Measurements from ENCODE around the gene CNTN4. TPM values are rescaled to one million over a fixed set of nuclear protein-coding genes. Genes with fewer than 3 reads are reported as not detected.

The CNTN4 gene
- total and polyA plus RNA-seq, 2 of the 8 experiments (the other 6 are each of a cell fraction or from before 2014, with no cell fraction given): 0.41 to 2.2 TPM

DNA sequence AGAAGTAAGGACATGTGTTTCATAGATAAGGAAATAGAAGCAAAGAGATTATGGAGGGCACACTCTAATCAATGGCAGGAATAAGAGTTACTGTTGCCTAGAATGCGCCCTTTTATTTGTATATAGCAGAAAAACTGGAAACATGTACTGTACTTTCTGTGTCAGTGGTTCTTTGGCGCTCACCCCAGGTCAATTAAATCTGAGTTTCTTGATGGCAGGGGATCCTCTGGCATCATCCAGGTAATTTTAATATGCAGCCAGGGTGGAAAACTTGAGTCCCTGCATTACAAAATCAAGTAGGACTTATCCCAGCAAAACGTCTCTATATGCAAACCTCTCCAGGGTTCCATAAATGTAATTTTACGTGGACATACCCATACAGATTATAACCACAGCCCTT, 727.4 kb downstream of the CNTN4 start (continued):
- TF ChIP-seq, protein P1, sequence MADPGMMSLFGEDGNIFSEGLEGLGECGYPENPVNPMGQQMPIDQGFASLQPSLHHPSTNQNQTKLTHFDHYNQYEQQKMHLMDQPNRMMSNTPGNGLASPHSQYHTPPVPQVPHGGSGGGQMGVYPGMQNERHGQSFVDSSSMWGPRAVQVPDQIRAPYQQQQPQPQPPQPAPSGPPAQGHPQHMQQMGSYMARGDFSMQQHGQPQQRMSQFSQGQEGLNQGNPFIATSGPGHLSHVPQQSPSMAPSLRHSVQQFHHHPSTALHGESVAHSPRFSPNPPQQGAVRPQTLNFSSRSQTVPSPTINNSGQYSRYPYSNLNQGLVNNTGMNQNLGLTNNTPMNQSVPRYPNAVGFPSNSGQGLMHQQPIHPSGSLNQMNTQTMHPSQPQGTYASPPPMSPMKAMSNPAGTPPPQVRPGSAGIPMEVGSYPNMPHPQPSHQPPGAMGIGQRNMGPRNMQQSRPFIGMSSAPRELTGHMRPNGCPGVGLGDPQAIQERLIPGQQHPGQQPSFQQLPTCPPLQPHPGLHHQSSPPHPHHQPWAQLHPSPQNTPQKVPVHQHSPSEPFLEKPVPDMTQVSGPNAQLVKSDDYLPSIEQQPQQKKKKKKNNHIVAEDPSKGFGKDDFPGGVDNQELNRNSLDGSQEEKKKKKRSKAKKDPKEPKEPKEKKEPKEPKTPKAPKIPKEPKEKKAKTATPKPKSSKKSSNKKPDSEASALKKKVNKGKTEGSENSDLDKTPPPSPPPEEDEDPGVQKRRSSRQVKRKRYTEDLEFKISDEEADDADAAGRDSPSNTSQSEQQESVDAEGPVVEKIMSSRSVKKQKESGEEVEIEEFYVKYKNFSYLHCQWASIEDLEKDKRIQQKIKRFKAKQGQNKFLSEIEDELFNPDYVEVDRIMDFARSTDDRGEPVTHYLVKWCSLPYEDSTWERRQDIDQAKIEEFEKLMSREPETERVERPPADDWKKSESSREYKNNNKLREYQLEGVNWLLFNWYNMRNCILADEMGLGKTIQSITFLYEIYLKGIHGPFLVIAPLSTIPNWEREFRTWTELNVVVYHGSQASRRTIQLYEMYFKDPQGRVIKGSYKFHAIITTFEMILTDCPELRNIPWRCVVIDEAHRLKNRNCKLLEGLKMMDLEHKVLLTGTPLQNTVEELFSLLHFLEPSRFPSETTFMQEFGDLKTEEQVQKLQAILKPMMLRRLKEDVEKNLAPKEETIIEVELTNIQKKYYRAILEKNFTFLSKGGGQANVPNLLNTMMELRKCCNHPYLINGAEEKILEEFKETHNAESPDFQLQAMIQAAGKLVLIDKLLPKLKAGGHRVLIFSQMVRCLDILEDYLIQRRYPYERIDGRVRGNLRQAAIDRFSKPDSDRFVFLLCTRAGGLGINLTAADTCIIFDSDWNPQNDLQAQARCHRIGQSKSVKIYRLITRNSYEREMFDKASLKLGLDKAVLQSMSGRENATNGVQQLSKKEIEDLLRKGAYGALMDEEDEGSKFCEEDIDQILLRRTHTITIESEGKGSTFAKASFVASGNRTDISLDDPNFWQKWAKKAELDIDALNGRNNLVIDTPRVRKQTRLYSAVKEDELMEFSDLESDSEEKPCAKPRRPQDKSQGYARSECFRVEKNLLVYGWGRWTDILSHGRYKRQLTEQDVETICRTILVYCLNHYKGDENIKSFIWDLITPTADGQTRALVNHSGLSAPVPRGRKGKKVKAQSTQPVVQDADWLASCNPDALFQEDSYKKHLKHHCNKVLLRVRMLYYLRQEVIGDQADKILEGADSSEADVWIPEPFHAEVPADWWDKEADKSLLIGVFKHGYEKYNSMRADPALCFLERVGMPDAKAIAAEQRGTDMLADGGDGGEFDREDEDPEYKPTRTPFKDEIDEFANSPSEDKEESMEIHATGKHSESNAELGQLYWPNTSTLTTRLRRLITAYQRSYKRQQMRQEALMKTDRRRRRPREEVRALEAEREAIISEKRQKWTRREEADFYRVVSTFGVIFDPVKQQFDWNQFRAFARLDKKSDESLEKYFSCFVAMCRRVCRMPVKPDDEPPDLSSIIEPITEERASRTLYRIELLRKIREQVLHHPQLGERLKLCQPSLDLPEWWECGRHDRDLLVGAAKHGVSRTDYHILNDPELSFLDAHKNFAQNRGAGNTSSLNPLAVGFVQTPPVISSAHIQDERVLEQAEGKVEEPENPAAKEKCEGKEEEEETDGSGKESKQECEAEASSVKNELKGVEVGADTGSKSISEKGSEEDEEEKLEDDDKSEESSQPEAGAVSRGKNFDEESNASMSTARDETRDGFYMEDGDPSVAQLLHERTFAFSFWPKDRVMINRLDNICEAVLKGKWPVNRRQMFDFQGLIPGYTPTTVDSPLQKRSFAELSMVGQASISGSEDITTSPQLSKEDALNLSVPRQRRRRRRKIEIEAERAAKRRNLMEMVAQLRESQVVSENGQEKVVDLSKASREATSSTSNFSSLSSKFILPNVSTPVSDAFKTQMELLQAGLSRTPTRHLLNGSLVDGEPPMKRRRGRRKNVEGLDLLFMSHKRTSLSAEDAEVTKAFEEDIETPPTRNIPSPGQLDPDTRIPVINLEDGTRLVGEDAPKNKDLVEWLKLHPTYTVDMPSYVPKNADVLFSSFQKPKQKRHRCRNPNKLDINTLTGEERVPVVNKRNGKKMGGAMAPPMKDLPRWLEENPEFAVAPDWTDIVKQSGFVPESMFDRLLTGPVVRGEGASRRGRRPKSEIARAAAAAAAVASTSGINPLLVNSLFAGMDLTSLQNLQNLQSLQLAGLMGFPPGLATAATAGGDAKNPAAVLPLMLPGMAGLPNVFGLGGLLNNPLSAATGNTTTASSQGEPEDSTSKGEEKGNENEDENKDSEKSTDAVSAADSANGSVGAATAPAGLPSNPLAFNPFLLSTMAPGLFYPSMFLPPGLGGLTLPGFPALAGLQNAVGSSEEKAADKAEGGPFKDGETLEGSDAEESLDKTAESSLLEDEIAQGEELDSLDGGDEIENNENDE (IDR thresholded peaks at IDR 0.05; ENCODE audit: insufficient replicate concordance, low read length): no peak
- no peak for TF ChIP-seq POLR2AphosphoS5 (IDR thresholded peaks at IDR 0.05; ENCODE audit: low read depth, low read length)
- TF ChIP-seq CBX8 (IDR thresholded peaks at IDR 0.05; ENCODE audit: borderline replicate concordance, low read depth, low read length): no peak
- no peak for TF ChIP-seq ZNF274 (IDR thresholded peaks at IDR 0.05; ENCODE audit: borderline replicate concordance, extremely low read depth, low read length)
- TF ChIP-seq GTF2F1 (IDR thresholded peaks at IDR 0.05; ENCODE audit: borderline replicate concordance, low read depth, low read length): no peak
- TF ChIP-seq, protein P2, sequence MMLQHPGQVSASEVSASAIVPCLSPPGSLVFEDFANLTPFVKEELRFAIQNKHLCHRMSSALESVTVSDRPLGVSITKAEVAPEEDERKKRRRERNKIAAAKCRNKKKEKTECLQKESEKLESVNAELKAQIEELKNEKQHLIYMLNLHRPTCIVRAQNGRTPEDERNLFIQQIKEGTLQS (IDR thresholded peaks at IDR 0.05; ENCODE audit: insufficient read depth, low read depth, low read length): no peak
- TF ChIP-seq RBBP5 (IDR thresholded peaks at IDR 0.05; ENCODE audit: borderline replicate concordance, low read depth, low read length): no peak
- no peak for TF ChIP-seq KDM5A (IDR thresholded peaks at IDR 0.05; ENCODE audit: low read length)
